GM12878 (cell line): ENCODE data around the gene LATS2. TPM values are rescaled to one million over a fixed set of nuclear protein-coding genes. Genes with fewer than 3 reads are reported as not detected.
A peak's percentile ranks its signal among the peaks of the same experiment; 100 is the strongest.

ENCODE experiments used
- ATAC-seq: fragments of 200-7000 bp; cut with Tn5 transposase; 3 replicates; pipeline ENCODE4 v1.9.1; 2020; ENCODE audit warnings: mild to moderate bottlenecking, moderate library complexity
- BruUV-seq: library from RNA; stranded (reverse); fragments of 400-500 nt; replicated peaks from 2 replicates; lab custom pipeline; 2021; lab: Mats Ljungman, UMichigan
- CTCF ChIA-PET: fragments of 300-600 bp; sonication (Branson Sonifier 250); formaldehyde crosslinking; extraction: SDS; loops from one replicate; lab custom pipeline; 2021; ENCODE audit warnings: inconsistent platforms; lab: Yijun Ruan, JAX
- POLR2A ChIA-PET: fragments of 350-600 bp; formaldehyde crosslinking; extraction: SDS; loops from one replicate; lab custom pipeline; 2021; ENCODE audit warnings: inconsistent platforms; lab: Charles Lee
- RAD21 ChIA-PET: fragments of 300-600 bp; sonication (Branson Sonifier 250); formaldehyde crosslinking; loops from one replicate; lab custom pipeline; 2023; ENCODE audit warnings: antibody characterized with exemption; ENCODE audit not compliant: unreplicated experiment; lab: Charles Lee
- SMC1A ChIA-PET: fragments of 300-600 bp; sonication (Branson Sonifier 250); formaldehyde crosslinking; loops from one replicate; lab custom pipeline; 2023; ENCODE audit not compliant: unreplicated experiment, uncharacterized antibody; lab: Charles Lee
- DNase-seq: peaks from one replicate; pipeline ENCODE4 v3.0.0-alpha.2; 2011; ENCODE audit warnings: low read depth, low spot score
- FAIRE-seq: peaks from 3 replicates; lab custom pipeline; 2011; peaks lifted over from hg19 to GRCh38; lab: Jason Lieb, UNC
- H2AFZ ChIP-seq: 2 replicates; pipeline ENCODE4 v1.6.0; 2011; ENCODE audit warnings: low read depth, low read length, control low read depth; ENCODE audit not compliant: control insufficient read depth
- H3K27ac ChIP-seq: 2 replicates; pipeline ENCODE4 v1.5.1; 2011; ENCODE audit warnings: control low read depth; ENCODE audit not compliant: control insufficient read depth, insufficient read depth
- H3K27me3 ChIP-seq, 2 experiments: replicated peaks in 1 of 2; 2 replicates each; pipeline versions ENCODE4 v1.6.0 to v1.6.1; 2011; ENCODE audit warnings: low read length in 1 of 2; ENCODE audit not compliant: control insufficient read depth in 2 of 2, insufficient read depth in 2 of 2
- H3K36me3 ChIP-seq, 2 experiments: 2 replicates each; pipeline ENCODE4 v1.5.1; 2011; ENCODE audit warnings: low read length in 1 of 2; ENCODE audit not compliant: control insufficient read depth in 2 of 2, insufficient read depth in 2 of 2
- H3K4me1 ChIP-seq: 2 replicates; pipeline ENCODE4 v1.6.1; 2011; ENCODE audit warnings: mild to moderate bottlenecking, low read length, moderate library complexity, mixed read lengths; ENCODE audit not compliant: control insufficient read depth, insufficient read depth
- H3K4me2 ChIP-seq: 2 replicates; pipeline ENCODE4 v1.6.0; 2011; ENCODE audit warnings: control low read depth; ENCODE audit not compliant: control insufficient read depth, insufficient read depth
- H3K4me3 ChIP-seq: fragments of 200-600 bp; sonication (generic); 2 replicates; pipeline ENCODE4 v1.5.1; 2016
- H3K79me2 ChIP-seq: 2 replicates; pipeline ENCODE4 v1.6.0; 2011; ENCODE audit warnings: low read length; ENCODE audit not compliant: control insufficient read depth, insufficient read depth
- H3K9ac ChIP-seq: 2 replicates; pipeline ENCODE4 v1.8.0; 2011; ENCODE audit warnings: low read length, control low read depth, mixed read lengths; ENCODE audit not compliant: control insufficient read depth, insufficient read depth
- H3K9me3 ChIP-seq: replicated peaks from 3 replicates; pipeline ENCODE4 v1.5.1; 2011; ENCODE audit warnings: mild to moderate bottlenecking, low read length; ENCODE audit not compliant: control insufficient read depth, insufficient read depth
- H4K20me1 ChIP-seq: 2 replicates; pipeline ENCODE4 v1.6.0; 2011; ENCODE audit not compliant: control insufficient read depth, insufficient read depth
- ASH2L ChIP-seq: fragments of 300-600, 200-600 bp; sonication (generic); IDR thresholded peaks from 2 replicates; pipeline ENCODE4 v1.6.1; 2017; ENCODE audit warnings: low read depth, mild to moderate bottlenecking, borderline replicate concordance
- ATF7 ChIP-seq: fragments of 450-650 bp; IDR thresholded peaks from 2 replicates; pipeline ENCODE4 v1.6.1; 2016; ENCODE audit warnings: low read depth, mild to moderate bottlenecking
- CHD1 ChIP-seq: IDR thresholded peaks from 2 replicates; pipeline ENCODE4 v1.6.1; 2012; ENCODE audit warnings: low read depth, low read length, improper control_type of control experiment
- CHD4 ChIP-seq: fragments of 200-600 bp; sonication (generic); IDR thresholded peaks from 2 replicates; pipeline ENCODE4 v1.6.1; 2016; ENCODE audit warnings: mild to moderate bottlenecking
- ESRRA ChIP-seq: IDR thresholded peaks from 2 replicates; pipeline ENCODE4 v1.6.1; 2012; ENCODE audit warnings: mild to moderate bottlenecking, low read length, improper control_type of control experiment
- HCFC1 ChIP-seq: fragments of 150-350 bp; IDR thresholded peaks from 2 replicates; pipeline ENCODE4 v1.6.1; 2014; ENCODE audit warnings: low read length
- IKZF1 ChIP-seq: fragments of 450-650 bp; conservative IDR thresholded peaks from 2 replicates; pipeline ENCODE4 v1.6.1; 2017; ENCODE audit warnings: antibody characterized with exemption, mild to moderate bottlenecking
- MTA2 ChIP-seq: fragments of 450-650 bp; IDR thresholded peaks from 2 replicates; pipeline ENCODE4 v1.6.1; 2016; ENCODE audit warnings: low read depth, mild to moderate bottlenecking, moderate library complexity
- RAD51 ChIP-seq: fragments of 450-650 bp; IDR thresholded peaks from 2 replicates; pipeline ENCODE4 v1.6.1; 2016; ENCODE audit warnings: moderate library complexity, mild to moderate bottlenecking, inconsistent platforms
- RELA ChIP-seq: fragments of 450-650 bp; IDR thresholded peaks from 2 replicates; pipeline ENCODE4 v1.8.0; 2014; ENCODE audit warnings: borderline replicate concordance; ENCODE audit not compliant: partially characterized antibody
- SKIL ChIP-seq: fragments of 450-650 bp; IDR thresholded peaks from 2 replicates; pipeline ENCODE4 v1.6.1; 2017; ENCODE audit warnings: mild to moderate bottlenecking, low read depth, inconsistent platforms; ENCODE audit not compliant: poor library complexity, severe bottlenecking
- SPI1 ChIP-seq: IDR thresholded peaks from 2 replicates; pipeline ENCODE4 v1.6.1; 2011; ENCODE audit warnings: low read depth, mild to moderate bottlenecking, low read length, moderate library complexity, borderline replicate concordance; ENCODE audit not compliant: insufficient read depth
- STAT3 ChIP-seq: IDR thresholded peaks from 2 replicates; pipeline ENCODE4 v1.6.1; 2011; ENCODE audit warnings: low read depth, low read length, improper control_type of control experiment
- TCF3 ChIP-seq: IDR thresholded peaks from 2 replicates; pipeline ENCODE4 v1.6.1; 2012; ENCODE audit warnings: low read depth, mild to moderate bottlenecking, low read length, borderline replicate concordance; ENCODE audit not compliant: insufficient read depth
- WGBS: methylation state at CpG from one replicate; pipeline ENCODE4 v1.1.6; 2016; ENCODE audit warnings: low lambda C conversion rate; ENCODE audit not compliant: insufficient replicate concordance, insufficient coverage; ENCODE audit errors: missing lambda C conversion rate; 5-methylcytosine and 5-hydroxymethylcytosine counted together
- in situ Hi-C: fragments of 300-500 bp; cut with MboI; formaldehyde crosslinking; loops from 9 replicates; pipeline ENCODE4 v1.14.3; 2018; ENCODE audit warnings: mixed read lengths
- intact Hi-C: fragments of 100-400 bp; cut with micrococcal nuclease; formaldehyde crosslinking; loops from one replicate; pipeline ENCODE4 v1.14.2; 2022; ENCODE audit not compliant: unreplicated experiment
- polyA plus RNA-seq, 11 experiments: library from polyadenylated mRNA; depleted of rRNA in 4 of 11; unstranded in 6 of 11; stranded (reverse) in 5 of 11; fragments of >200 nt; fragmentation: Nextera tagmentation in 4 of 11; fragmentation: Illumina TruSeq in 1 of 11; extraction: Ambion mirVana in 4 of 11; extraction: Trizol in 1 of 11; gene quantifications; 1 replicate in 1 of 11; 2 replicates in 10 of 11; pipeline versions ENCODE4 v1.2.1 to v1.2.3, GENCODE V29; 2011 to 2016; ENCODE audit warnings: inconsistent platforms in 2 of 11, missing spikeins in 2 of 11, low read depth in 1 of 11
- total RNA-seq, 4 experiments: library from RNA; depleted of rRNA in 3 of 4; stranded (reverse); fragments of >200 nt in 3 of 4; fragmentation: Illumina TruSeq in 1 of 4; extraction: Trizol in 1 of 4; gene quantifications; 2 replicates each; pipeline versions ENCODE4 v1.2.1 to v1.2.3, GENCODE V29; 2013 to 2021

LATS2 gene
- total and polyA plus RNA-seq, 10 of the 15 experiments (the other 5 are each of a cell fraction or from before 2014, with no cell fraction given) = 0.90 to 7.8 (median 2.0) TPM

- WGBS = 48% methylated on average over 5 of the region's 5 CpGs
- Histone ChIP-seq H3K36me3 (no peaks in the 10 kb centered on the region), H3K4me2 (no peak overlapping the region), H3K4me1 (peaks cover 6% of the 10 kb centered on the region), H3K79me2 (no peaks in the 10 kb centered on the region), H3K27me3 (no peaks in the 10 kb centered on the region), H3K4me3 (no peak overlapping the region), H3K9ac (no peak overlapping the region), H2AFZ (no peak overlapping the region), H3K9me3 (no peaks in the 10 kb centered on the region), H3K27ac (no peak overlapping the region), H4K20me1 (no peaks in the 10 kb centered on the region)
- ATAC-seq = 0 out of 3 replicates have a peak, but pooled peaks have one; percentile 18
- ChIA-PET POLR2A (no interaction called here), CTCF (interaction anchor here (0.7 kb wide), 1 partner anchor 15 kb away, joined by 4 read pairs; no protein-coding TSS in a partner anchor), SMC1A (no interaction called here), RAD21 (no interaction called here)
- no peak for TF ChIP-seq TCF3
- no peak for TF ChIP-seq ATF7
- TF ChIP-seq SKIL = no peak
- no peak for TF ChIP-seq RAD51
- TF ChIP-seq ASH2L = no peak
- TF ChIP-seq ESRRA = no peak
- intact Hi-C loops = no loop called here
- no TSS peak for BruUV-seq
- in situ Hi-C loops = no loop called here
- no peak for DNase-seq
- FAIRE-seq = no peak
These were observed 41.2 kb downstream of the LATS2 start for GRCh38 chr13:21020176-21020575.

- ChIA-PET POLR2A (no interaction called here), RAD21 (no interaction called here), CTCF (no interaction called here), SMC1A (no interaction called here)
- Histone ChIP-seq H3K27ac (no peak overlapping the region), H3K4me2 (no peak overlapping the region), H3K9me3 (no peaks in the 10 kb centered on the region), H3K9ac (no peak overlapping the region), H3K4me1 (peaks cover 6% of the 10 kb centered on the region), H2AFZ (no peak overlapping the region), H3K4me3 (no peak overlapping the region), H4K20me1 (no peaks in the 10 kb centered on the region), H3K79me2 (no peaks in the 10 kb centered on the region), H3K27me3 (no peaks in the 10 kb centered on the region), H3K36me3 (no peaks in the 10 kb centered on the region)
- TF ChIP-seq STAT3 = no peak
- TF ChIP-seq IKZF1 = no peak
- TF ChIP-seq CHD4 = no peak
- no peak for TF ChIP-seq MTA2
- no peak for TF ChIP-seq HCFC1
- no peak for TF ChIP-seq RELA
- no peak for TF ChIP-seq CHD1
- TF ChIP-seq SPI1 = no peak
- in situ Hi-C loops (no loop called here), intact Hi-C loops (no loop called here)
- 87% methylated on average over 4 of the region's 4 CpGs for WGBS
- BruUV-seq = no TSS peak
- ATAC-seq = no peak
- DNase-seq = no peak
- no peak for FAIRE-seq
These were observed 43.2 kb downstream of the LATS2 start for GRCh38 chr13:21018220-21018619.
